Esophagus squamous epithelium (tissue), 4 donors: ENCODE measurements around the gene SPECC1.

Experiments used
- CTCF ChIP-seq, 6 experiments: fragments of 450-650 bp in 4 of 6; fragments of 200-600 bp in 2 of 6; sonication (generic) in 2 of 6; IDR thresholded peaks; one replicate each; pipeline ENCODE4 v1.5.1; 2016 to 2019; ENCODE audit warnings: antibody characterized with exemption in 6 of 6, mild to moderate bottlenecking in 4 of 6, moderate library complexity in 4 of 6
- POLR2A ChIP-seq, 4 donors: fragments of 450-650 bp; IDR thresholded peaks; one replicate each; pipeline ENCODE4 v1.6.1; 2017; ENCODE audit warnings: antibody characterized with exemption in 4 of 4, mild to moderate bottlenecking in 4 of 4, moderate library complexity in 3 of 4

- TF ChIP-seq CTCF (IDR thresholded peaks at IDR 0.05) (no peak), POLR2A (IDR thresholded peaks at IDR 0.05) (no peak)
Observed at GRCh38 chr17:20085283-20085845, 76.2 kb downstream of the SPECC1 start.
